Epithelial cell of esophagus (primary cell): ENCODE data around the gene SLC27A6.
A peak's percentile ranks its signal among the peaks of the same experiment; 100 is the strongest.

ENCODE experiments used
- DNase-seq: peaks from one replicate; pipeline ENCODE4 v3.0.0; 2010; ENCODE audit warnings: low read depth
- H3K4me3 ChIP-seq: 2 replicates; pipeline ENCODE4 v1.5.1; 2011; ENCODE audit warnings: mild to moderate bottlenecking, low read length, control low read depth
- CTCF ChIP-seq: IDR thresholded peaks from 2 replicates; pipeline ENCODE4 v1.5.1; 2011; ENCODE audit warnings: low read depth, mild to moderate bottlenecking, low read length, control low read depth, inconsistent platforms; ENCODE audit not compliant: insufficient read depth; ENCODE audit errors: missing control alignments

The SLC27A6 gene

DNA sequence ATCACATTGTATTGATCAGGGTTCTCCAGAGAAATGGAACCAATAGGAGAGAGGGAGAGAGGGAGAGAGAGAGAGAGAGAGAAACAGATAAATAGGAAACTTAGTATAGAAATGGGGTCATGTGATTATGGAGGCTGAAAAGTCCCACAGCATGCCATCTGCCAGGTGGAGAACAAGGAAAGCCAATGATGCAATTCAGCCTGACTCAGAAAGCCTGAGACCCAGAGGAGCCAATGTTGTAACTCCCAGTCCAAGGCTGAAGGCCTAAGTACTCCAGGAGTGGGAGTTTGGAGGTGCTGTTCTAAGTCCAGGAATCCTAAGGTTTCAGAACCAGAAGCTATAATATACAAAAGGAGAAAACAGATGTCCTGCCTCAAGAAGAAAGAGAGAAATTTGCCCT, 80.9 kb downstream of the SLC27A6 start:
- TF ChIP-seq CTCF: no peak
- peak; percentile 75 for DNase-seq

GRCh38 chr5:129048509-129048908, 83.2 kb downstream of the SLC27A6 start:
- H3K4me3 ChIP-seq: no peak overlapping the region
- TF ChIP-seq CTCF: no peak
- no peak for DNase-seq

More for the DNA sequence above, 80.9 kb downstream of the SLC27A6 start:
- no peak overlapping the region for H3K4me3 ChIP-seq

GRCh38 chr5:129049126-129049799, 84.0 kb downstream of the SLC27A6 start:
- TF ChIP-seq CTCF: no peak
- no peak for DNase-seq
- H3K4me3 ChIP-seq: no peak overlapping the region

GRCh38 chr5:129051283-129051682, 86.0 kb downstream of the SLC27A6 start:
- no peak overlapping the region for H3K4me3 ChIP-seq
- DNase-seq: no peak
- TF ChIP-seq CTCF: no peak

GRCh38 chr5:129053438-129053837, 88.2 kb downstream of the SLC27A6 start:
- peak; percentile 24 for TF ChIP-seq CTCF
- no peak overlapping the region for H3K4me3 ChIP-seq
- no peak for DNase-seq

DNA sequence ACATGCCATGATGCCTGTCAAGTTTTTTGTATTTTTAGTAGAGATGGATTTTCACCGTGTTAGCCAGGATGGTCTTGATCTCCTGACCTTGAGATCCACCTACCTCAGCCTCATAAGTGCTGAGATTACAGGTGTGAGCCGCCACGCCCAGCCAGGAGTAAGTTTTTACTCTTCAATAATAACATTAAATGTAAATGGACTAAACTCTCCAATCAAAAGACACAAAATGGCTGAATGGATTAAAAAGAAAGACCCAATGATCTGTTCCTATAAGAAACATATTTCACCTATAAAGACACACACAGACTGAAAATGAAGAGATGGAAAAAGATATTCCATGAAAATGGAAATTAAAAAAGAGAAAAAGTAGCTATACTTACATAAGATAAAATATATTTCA, 92.0 kb downstream of the SLC27A6 start:
- DNase-seq: no peak
- no peak overlapping the region for H3K4me3 ChIP-seq
- TF ChIP-seq CTCF: no peak

GRCh38 chr5:129061849-129062248, 96.6 kb downstream of the SLC27A6 start:
- TF ChIP-seq CTCF: no peak
- H3K4me3 ChIP-seq: no peak overlapping the region
- DNase-seq: no peak
